RWPE1 (cell line): ENCODE data around the gene TSC22D1.

ENCODE experiments used
- CTCF ChIA-PET: fragments of 350-600 bp; sonication (Branson Sonifier 250); formaldehyde crosslinking; extraction: SDS; loops from one replicate; lab custom pipeline; 2021; lab: Yijun Ruan, JAX
- POLR2A ChIA-PET: fragments of 400-600 bp; formaldehyde crosslinking; extraction: SDS; loops from one replicate; lab custom pipeline; 2020; ENCODE audit warnings: antibody characterized with exemption; ENCODE audit not compliant: low non-redundant PET; lab: Yijun Ruan, JAX
- DNase-seq: peaks from one replicate; pipeline ENCODE4 v3.0.0; 2012; ENCODE audit warnings: low spot score
- H3K27ac ChIP-seq: fragments of 450-650 bp; 2 replicates; pipeline ENCODE4 v1.5.1; 2017
- TF ChIP-seq, protein P1 (sequence below): fragments of 450-650 bp; conservative IDR thresholded peaks from 2 replicates; pipeline ENCODE4 v1.5.1; 2017; ENCODE audit warnings: low read depth, mild to moderate bottlenecking

TSC22D1 gene

DNA sequence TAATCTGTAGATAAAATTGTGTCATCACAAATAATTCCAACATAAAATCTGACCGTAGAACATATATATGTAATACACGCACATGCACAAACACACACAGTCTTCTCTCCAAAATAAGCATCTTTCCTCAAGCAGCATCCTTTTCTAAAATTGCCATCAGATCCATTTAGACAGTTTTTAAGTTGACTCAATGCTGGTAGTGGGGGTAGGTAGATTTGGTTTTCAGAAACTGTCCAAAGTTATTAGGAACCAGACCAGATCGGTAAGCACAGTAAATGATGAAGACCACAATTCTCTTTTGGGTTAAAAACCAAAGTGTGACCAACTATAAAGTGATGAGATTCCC, 137.9 kb downstream of the TSC22D1 start:
- no peak overlapping the region for H3K27ac ChIP-seq
- DNase-seq, result no peak
- TF ChIP-seq, protein P1, sequence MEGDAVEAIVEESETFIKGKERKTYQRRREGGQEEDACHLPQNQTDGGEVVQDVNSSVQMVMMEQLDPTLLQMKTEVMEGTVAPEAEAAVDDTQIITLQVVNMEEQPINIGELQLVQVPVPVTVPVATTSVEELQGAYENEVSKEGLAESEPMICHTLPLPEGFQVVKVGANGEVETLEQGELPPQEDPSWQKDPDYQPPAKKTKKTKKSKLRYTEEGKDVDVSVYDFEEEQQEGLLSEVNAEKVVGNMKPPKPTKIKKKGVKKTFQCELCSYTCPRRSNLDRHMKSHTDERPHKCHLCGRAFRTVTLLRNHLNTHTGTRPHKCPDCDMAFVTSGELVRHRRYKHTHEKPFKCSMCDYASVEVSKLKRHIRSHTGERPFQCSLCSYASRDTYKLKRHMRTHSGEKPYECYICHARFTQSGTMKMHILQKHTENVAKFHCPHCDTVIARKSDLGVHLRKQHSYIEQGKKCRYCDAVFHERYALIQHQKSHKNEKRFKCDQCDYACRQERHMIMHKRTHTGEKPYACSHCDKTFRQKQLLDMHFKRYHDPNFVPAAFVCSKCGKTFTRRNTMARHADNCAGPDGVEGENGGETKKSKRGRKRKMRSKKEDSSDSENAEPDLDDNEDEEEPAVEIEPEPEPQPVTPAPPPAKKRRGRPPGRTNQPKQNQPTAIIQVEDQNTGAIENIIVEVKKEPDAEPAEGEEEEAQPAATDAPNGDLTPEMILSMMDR, result 0 out of 2 replicates have a peak, but pooled peaks have one; percentile 2
- ChIA-PET CTCF (interaction anchor here (0.8 to 1.9 kb wide), 4 partner anchors 10 to 530 kb away, joined by 3 to 11 read pairs (median 4); no protein-coding TSS in a partner anchor), POLR2A (no interaction called here)

DNA sequence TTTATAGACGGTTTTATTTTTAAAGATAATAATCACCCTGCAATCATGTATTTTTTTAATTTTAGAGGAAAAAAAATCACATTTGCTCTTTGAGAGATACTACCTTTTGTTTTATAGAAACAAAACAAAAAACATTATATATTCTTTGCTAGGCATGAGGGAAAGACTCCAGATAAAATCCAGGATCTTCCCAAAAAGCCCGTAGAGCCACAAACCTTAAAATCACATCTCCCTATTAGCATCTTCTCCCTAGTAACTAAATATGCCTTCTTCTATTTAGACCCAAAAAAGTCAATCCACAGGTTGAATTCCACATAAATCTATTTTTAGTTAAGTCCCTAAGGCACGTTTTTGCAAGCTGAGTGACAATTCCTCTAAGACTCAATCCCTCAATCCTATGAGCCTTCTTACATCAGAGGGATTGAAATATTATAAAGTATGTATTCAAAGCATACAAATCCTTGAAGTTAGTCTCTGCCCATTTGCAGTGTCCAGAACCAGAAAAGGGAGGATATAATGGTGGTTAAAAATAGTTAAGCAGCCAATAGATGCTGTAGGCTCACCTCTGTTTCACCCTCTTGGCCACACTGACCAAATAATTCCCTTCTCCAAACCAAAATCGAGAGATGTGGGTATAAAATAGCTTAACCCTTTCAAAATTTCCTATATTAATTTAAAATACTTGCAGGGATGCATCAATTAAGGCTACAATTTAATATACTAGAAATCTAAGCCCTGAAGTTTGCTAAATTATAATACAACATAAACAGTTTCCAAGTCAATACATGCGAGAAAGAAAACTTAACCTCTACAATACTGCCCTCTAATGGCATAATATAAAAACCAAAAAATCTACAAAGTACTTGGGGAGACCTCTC, 138.5 kb downstream of the TSC22D1 start:
- peak overlapping the region; percentile 93 for H3K27ac ChIP-seq
- ChIA-PET POLR2A (interaction anchor here (0.5 to 1.2 kb wide), 8 partner anchors 115 to 537 kb away, joined by 3 to 11 read pairs (median 3); no protein-coding TSS in a partner anchor), CTCF (interaction anchor here (0.6 to 1.9 kb wide), 8 partner anchors 13 to 529 kb away, joined by 3 to 11 read pairs (median 4); no protein-coding TSS in a partner anchor)
- DNase-seq, result no peak
- TF ChIP-seq, protein P1, result peak; percentile 54

GRCh38 chr13:44436589-44437337, 139.4 kb downstream of the TSC22D1 start:
- TF ChIP-seq, protein P1, result no peak
- peak; percentile 93 for DNase-seq
- H3K27ac ChIP-seq, result peak overlapping the region; percentile 93
- POLR2A ChIA-PET, result interaction anchor here (0.5 to 1.2 kb wide), 11 partner anchors 8 to 536 kb away, joined by 3 to 11 read pairs (median 3); partner anchors contain the start of gene TSC22D1
- CTCF ChIA-PET, result interaction anchor here (0.6 to 1.9 kb wide), 8 partner anchors 14 to 528 kb away, joined by 3 to 11 read pairs (median 4); no protein-coding TSS in a partner anchor

DNA sequence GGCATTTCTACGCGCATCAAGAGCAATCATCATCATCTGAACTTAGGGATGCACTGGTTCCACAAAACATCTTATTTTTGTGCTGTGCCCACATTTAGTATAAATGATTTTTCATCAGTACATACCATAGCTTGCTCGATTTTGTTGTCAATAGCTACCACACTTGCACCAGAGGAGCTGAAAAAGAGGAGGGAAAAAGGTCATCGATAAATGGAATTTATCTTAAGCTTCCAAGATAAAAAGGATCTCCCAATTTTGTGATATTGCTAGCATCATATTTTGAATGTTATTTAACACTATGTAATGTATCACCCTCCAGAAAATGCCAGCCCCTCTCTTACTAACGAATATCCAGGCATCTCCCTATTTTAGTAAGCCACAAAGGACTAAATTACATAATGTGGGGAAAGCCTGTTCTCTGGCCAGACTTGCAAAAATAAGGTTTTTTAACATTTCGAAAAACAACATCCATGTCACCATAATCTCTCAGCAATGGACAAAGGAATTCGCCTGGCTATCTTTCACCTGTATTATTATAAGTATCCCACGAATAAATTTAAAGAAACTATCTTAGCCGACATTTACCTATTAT, 140.1 kb downstream of the TSC22D1 start:
- peak overlapping the region; percentile 96 for H3K27ac ChIP-seq
- ChIA-PET CTCF (interaction anchor here (0.7 kb wide), 3 partner anchors 267 to 958 kb away, joined by 3 to 4 read pairs (median 3); no protein-coding TSS in a partner anchor), POLR2A (interaction anchor here (0.5 to 1.1 kb wide), 3 partner anchors 113 to 426 kb away, joined by 3 read pairs; no protein-coding TSS in a partner anchor)
- TF ChIP-seq, protein P1, result no peak
- no peak for DNase-seq

GRCh38 chr13:44435142-44435918, 140.8 kb downstream of the TSC22D1 start:
- ChIA-PET POLR2A (interaction anchor here (0.6 to 1.0 kb wide), 9 partner anchors 39 to 279 kb away, joined by 3 to 9 read pairs (median 6); no protein-coding TSS in a partner anchor), CTCF (interaction anchor here (0.7 kb wide), 2 partner anchors 339 to 959 kb away, joined by 3 to 4 read pairs; no protein-coding TSS in a partner anchor)
- H3K27ac ChIP-seq, result peak overlapping the region; percentile 96
- TF ChIP-seq, protein P1, result no peak
- DNase-seq, result peak; percentile 97
